Measurements from ENCODE around the gene UGP2.

GRCh38 chr2:63871864-63872263, 30.2 kb downstream of the UGP2 start:
- TF ChIP-seq MYNN (tag by site-specific recombination; IDR thresholded peaks at IDR 0.05; ENCODE audit: borderline replicate concordance) (no peak), CTCF (tag by site-specific recombination; IDR thresholded peaks at IDR 0.05) (no peak), ZNF18 (tag by site-specific recombination; IDR thresholded peaks at IDR 0.05) (no peak)
